Nephron (organoid): ENCODE results near the gene ADAMTSL1.
A peak's percentile ranks its signal among the peaks of the same experiment; 100 is the strongest.

Experiments
- H3K27ac Mint-ChIP-seq, 3 experiments: 2 replicates each; pipeline ENCODE4 v1.8.0; 2020; ENCODE audit warnings: mixed read lengths in 3 of 3, mild to moderate bottlenecking in 2 of 3, moderate library complexity in 1 of 3
- H3K27me3 Mint-ChIP-seq: 2 replicates; pipeline ENCODE4 v1.8.0; 2021; ENCODE audit warnings: low read depth, mild to moderate bottlenecking, moderate library complexity, mixed read lengths
- H3K36me3 Mint-ChIP-seq: 2 replicates; pipeline ENCODE4 v1.8.0; 2020; ENCODE audit warnings: low read depth, mixed read lengths
- H3K4me1 Mint-ChIP-seq: 2 replicates; pipeline ENCODE4 v1.8.0; 2020; ENCODE audit warnings: mixed read lengths
- H3K4me3 Mint-ChIP-seq, 3 experiments: 2 replicates each; pipeline ENCODE4 v1.8.0; 2020; ENCODE audit warnings: mild to moderate bottlenecking in 3 of 3, mixed read lengths in 3 of 3, moderate library complexity in 2 of 3
- H3K9me3 Mint-ChIP-seq: 2 replicates; pipeline ENCODE4 v1.8.0; 2020; ENCODE audit warnings: mixed read lengths
- TF ChIP-seq, protein P1 (sequence below), 3 experiments: fragments of 200-600 bp; sonication (generic); IDR thresholded peaks; one replicate each; pipeline ENCODE4 v1.5.0; 2021; ENCODE audit warnings: antibody characterized with exemption in 3 of 3; ENCODE audit not compliant: unreplicated experiment in 3 of 3

Gene ADAMTSL1

DNA sequence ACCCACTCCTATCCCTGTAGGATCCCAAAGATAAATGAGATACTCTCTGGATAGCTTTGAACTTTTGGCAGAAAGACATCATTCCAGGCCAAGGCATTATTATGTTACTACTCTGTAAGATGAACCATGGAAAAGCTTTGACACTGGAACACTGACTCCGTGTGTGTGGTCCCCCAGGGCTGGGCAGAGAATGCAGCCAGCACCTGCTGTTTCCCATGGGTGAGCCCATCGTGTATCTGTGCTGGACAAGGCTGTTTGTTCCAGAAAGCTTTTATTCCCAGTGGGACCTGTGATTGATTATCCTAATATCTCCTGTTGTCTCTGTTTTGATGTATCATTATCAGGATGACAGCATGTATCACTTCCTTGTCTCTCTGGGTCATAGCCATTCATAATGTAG is 304.2 kb downstream of the ADAMTSL1 start:
- Mint-ChIP-seq H3K4me1 (peaks cover 42% of the 10 kb centered on the region), H3K9me3 (no peaks in the 10 kb centered on the region), H3K27me3 (no peaks in the 10 kb centered on the region), H3K27ac (peak overlapping the region in 2 of 3 experiments; percentile 38 to 63), H3K4me3 (no peak overlapping the region), H3K36me3 (peaks cover 36% of the 10 kb centered on the region)
- TF ChIP-seq, protein P1, sequence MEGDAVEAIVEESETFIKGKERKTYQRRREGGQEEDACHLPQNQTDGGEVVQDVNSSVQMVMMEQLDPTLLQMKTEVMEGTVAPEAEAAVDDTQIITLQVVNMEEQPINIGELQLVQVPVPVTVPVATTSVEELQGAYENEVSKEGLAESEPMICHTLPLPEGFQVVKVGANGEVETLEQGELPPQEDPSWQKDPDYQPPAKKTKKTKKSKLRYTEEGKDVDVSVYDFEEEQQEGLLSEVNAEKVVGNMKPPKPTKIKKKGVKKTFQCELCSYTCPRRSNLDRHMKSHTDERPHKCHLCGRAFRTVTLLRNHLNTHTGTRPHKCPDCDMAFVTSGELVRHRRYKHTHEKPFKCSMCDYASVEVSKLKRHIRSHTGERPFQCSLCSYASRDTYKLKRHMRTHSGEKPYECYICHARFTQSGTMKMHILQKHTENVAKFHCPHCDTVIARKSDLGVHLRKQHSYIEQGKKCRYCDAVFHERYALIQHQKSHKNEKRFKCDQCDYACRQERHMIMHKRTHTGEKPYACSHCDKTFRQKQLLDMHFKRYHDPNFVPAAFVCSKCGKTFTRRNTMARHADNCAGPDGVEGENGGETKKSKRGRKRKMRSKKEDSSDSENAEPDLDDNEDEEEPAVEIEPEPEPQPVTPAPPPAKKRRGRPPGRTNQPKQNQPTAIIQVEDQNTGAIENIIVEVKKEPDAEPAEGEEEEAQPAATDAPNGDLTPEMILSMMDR (IDR thresholded peaks at IDR 0.05; ENCODE audit: unreplicated experiment in 3 of 3), result no peak

GRCh38 chr9:18778846-18779245 is 304.9 kb downstream of the ADAMTSL1 start:
- peaks cover 39% of the 10 kb centered on the region for H3K4me1 Mint-ChIP-seq
- no peaks in the 10 kb centered on the region for H3K9me3 Mint-ChIP-seq
- peak overlapping the region in 2 of 3 experiments; percentile 38 to 63 for H3K27ac Mint-ChIP-seq
- no peak overlapping the region for H3K4me3 Mint-ChIP-seq
- H3K27me3 Mint-ChIP-seq, result no peaks in the 10 kb centered on the region
- H3K36me3 Mint-ChIP-seq, result peaks cover 34% of the 10 kb centered on the region
- TF ChIP-seq, protein P1 (IDR thresholded peaks at IDR 0.05; ENCODE audit: unreplicated experiment in 3 of 3), result no peak

- Mint-ChIP-seq H3K36me3 (no peaks in the 10 kb centered on the region), H3K27ac (peak overlapping the region in 1 of 3 experiments; percentile 10), H3K4me3 (no peak overlapping the region), H3K9me3 (no peaks in the 10 kb centered on the region), H3K27me3 (no peaks in the 10 kb centered on the region), H3K4me1 (peaks cover 27% of the 10 kb centered on the region)
- TF ChIP-seq, protein P1 (IDR thresholded peaks at IDR 0.05; ENCODE audit: unreplicated experiment in 3 of 3), result no peak
Observed at GRCh38 chr9:18783909-18784308, 310.0 kb downstream of the ADAMTSL1 start.

- Mint-ChIP-seq H3K36me3 (no peaks in the 10 kb centered on the region), H3K27me3 (no peaks in the 10 kb centered on the region), H3K4me3 (no peak overlapping the region), H3K9me3 (no peaks in the 10 kb centered on the region), H3K4me1 (peaks cover 22% of the 10 kb centered on the region), H3K27ac (peak overlapping the region; percentile 49 to 93 (median 75))
- TF ChIP-seq, protein P1 (IDR thresholded peaks at IDR 0.05; ENCODE audit: unreplicated experiment in 3 of 3), result no peak
Observed at GRCh38 chr9:18785604-18786003, 311.7 kb downstream of the ADAMTSL1 start.

DNA sequence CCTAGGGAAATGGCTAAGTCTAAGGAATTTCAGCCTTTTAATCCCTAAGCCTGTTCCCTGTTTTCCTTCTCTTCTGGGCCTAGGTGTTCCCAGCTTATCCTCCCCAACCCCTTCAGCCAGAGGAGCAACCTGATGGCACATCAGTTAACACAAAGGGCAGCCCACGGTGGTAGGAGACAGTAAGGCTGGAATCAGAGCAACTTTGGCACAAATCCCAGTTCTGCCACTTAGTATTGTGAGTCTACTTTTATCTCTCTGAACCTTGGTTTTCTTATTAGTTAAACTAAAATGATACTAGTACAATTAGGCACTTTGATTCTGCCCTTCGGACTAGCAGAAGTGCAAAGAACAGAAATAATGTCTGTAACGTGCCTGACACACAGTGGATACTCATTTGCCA is 312.2 kb downstream of the ADAMTSL1 start:
- no peak overlapping the region for H3K4me3 Mint-ChIP-seq

More for the DNA sequence above, 312.2 kb downstream of the ADAMTSL1 start:
- H3K36me3 Mint-ChIP-seq, result no peaks in the 10 kb centered on the region
- H3K9me3 Mint-ChIP-seq, result no peaks in the 10 kb centered on the region
- TF ChIP-seq, protein P1 (IDR thresholded peaks at IDR 0.05; ENCODE audit: unreplicated experiment in 3 of 3), result no peak
- H3K27me3 Mint-ChIP-seq, result no peaks in the 10 kb centered on the region
- peaks cover 26% of the 10 kb centered on the region for H3K4me1 Mint-ChIP-seq
- peak overlapping the region; percentile 75 to 86 (median 81) for H3K27ac Mint-ChIP-seq
